ENCODE measurements around the gene TACSTD2.
A peak's percentile ranks its signal among the peaks of the same experiment; 100 is the strongest.
"Not testable (repeated sequence)": the region's sequence is repeated elsewhere in the genome, so short reads cannot be mapped to it uniquely, and the experiment has no call there.

TACSTD2 gene

DNA sequence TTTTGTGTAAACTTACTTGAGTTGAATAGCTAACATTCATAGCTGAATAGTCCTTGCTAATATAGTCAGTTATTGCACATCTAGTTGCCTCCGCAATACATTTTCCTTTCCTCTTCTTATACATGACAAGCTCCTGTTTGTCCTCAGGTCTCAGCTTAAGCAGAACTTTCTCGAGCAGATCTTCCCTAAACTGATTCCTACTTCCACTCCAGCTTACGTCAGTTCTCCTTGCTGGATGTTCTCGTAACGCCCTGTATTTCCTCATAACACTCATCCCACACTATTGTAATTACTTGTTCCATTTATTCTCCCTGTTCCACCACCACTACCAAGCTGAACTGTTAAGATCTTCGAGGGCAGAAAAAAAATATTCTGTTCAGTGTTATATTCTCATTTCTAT is 15.4 kb downstream of the TACSTD2 start:
- DNase-seq: no peak

DNA sequence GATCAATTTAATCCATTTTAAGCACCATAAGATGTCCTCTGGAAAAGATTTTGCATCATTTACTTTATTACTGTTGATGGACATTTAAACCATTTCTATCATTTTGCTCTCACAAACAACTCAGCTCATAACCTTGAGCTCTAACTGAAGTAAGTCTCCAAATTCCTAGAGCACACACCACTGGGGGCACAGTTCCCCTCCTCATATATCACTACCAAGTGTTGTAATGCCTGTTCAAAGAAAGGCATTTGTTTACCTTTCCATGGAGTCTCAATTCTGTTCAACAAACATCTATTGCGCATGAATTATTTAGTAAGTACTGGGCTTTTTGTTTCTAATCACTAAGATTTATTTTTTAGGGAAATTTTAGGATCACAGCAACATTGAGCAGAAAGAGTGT is 21.7 kb downstream of the TACSTD2 start:
- no peak for DNase-seq

DNA sequence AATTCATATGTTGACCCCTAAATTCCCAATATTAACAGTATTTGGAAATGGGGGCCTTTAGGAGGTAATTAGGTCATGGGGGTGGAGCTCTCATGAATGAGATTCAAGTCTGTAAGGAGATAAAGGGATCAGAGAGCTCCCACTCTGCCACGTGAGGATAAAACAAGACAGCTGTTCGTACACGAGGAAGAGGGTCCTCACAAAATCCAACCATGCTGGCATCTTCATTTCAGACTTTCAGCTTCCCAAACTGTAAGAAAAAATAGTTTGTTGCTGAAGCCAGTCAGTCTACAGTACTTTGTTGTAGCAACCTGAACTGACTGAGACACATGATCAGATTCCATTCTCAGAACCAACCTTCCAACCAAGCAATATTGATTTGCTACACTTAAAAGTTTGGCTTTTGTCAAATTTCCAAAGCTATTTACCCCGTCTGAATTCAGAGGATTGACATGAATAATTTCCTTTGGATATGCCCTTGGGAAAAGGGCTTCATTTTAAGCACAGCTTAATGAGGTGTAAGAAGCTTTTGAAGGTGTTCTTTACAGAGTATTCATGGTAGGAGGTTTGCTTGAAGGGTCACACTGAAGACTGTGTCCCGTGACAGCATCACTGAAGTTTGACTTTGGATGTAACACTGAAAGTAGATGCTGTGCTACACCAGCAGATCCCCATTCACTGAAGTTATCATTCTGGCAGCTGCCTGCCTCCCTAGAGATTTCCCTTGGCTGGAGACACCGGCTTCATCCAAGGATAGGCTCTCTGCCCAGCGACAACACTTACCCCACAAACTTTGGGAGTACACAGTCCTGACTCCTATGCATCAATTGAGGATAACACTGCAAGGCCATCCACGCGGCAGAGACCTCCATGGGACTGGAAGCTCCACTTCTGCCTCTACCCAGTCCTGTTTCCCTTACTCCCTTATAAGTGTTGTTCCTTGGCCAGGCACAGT is 25.6 kb downstream of the TACSTD2 start:
- no peak for DNase-seq

DNA sequence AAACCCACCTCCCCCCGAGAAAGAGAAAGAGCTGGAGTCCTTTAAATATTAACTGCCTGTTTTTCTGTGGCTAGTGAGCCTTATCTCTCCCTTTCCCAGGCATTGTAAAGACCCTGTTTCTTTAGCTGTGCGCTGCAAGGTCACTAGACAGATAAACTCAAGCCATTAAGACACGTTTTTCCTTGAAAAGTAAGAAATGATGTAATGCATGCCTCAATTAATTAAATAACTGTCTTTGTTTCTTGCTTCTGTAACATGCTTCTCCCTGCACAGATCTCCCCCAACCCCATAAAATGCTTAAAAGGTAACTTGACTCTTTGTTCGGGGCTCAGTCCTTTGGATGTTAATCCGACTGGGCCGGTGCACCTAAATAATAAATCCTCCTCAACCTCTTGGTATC is 27.8 kb downstream of the TACSTD2 start:
- DNase-seq: not testable (repeated sequence)

DNA sequence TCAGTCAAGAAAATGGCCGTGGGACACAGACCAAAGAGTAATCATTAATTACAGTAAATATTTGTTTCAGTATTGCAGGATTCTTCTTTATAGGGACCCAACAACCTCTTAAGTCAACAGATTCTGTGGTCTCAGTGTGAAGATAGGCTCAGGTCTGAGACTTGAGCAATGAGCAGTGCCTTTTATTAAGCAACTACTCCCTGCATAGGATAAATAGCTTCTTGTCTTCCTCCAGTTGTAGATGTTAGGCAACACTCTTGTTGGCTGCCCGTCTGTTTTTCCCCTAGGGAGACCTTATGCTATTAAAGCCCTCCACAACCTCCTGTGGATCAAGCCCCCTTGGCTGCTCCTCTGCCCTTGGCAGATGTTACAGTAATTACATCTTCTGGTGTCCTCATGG is 28.7 kb downstream of the TACSTD2 start:
- DNase-seq: no peak

DNA sequence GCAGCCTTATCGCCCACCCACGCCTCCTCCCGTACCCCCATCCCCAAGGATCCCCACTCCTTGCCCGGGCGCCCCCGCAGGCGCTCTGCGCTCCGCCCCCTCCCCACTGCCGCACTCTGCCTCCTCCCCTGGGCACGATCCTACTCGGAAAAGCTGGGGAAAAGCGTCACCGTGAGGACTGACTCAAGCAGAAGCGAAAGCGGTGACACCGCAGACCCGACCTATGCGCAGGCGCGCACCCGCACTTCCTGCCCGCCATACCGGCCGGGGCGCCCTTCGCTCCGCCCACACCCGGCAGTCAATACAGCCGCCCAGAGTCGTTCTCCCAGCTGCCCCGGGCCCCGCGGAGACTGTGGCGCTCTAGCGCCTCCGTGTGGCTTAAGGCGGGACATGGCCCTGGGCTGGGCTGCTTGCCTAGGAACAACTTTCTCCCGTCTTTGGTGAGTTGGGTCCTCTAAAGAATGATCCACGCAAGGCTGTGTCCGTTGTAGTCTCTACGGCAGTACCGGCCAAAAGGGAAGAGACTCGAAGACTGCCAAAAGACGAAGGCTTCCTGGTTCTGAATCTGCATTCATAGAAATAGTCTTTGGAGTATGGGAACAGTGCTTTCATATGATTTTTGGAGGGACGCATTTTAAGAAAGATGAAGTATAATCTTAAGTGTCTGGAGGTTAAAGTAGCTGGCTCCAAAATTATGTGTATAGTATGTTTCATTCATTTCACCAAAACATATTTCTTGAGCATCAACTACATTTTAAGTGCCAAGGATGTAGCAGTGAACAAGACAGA is 30.3 kb downstream of the TACSTD2 start, which contains the start of gene OMA1:
OMA1 (minus strand) TSS at position 207 of the 789 bp plus-strand sequence. CDS start 7,432 bp downstream, outside the sequence.
- peak; percentile 96 for DNase-seq

DNA sequence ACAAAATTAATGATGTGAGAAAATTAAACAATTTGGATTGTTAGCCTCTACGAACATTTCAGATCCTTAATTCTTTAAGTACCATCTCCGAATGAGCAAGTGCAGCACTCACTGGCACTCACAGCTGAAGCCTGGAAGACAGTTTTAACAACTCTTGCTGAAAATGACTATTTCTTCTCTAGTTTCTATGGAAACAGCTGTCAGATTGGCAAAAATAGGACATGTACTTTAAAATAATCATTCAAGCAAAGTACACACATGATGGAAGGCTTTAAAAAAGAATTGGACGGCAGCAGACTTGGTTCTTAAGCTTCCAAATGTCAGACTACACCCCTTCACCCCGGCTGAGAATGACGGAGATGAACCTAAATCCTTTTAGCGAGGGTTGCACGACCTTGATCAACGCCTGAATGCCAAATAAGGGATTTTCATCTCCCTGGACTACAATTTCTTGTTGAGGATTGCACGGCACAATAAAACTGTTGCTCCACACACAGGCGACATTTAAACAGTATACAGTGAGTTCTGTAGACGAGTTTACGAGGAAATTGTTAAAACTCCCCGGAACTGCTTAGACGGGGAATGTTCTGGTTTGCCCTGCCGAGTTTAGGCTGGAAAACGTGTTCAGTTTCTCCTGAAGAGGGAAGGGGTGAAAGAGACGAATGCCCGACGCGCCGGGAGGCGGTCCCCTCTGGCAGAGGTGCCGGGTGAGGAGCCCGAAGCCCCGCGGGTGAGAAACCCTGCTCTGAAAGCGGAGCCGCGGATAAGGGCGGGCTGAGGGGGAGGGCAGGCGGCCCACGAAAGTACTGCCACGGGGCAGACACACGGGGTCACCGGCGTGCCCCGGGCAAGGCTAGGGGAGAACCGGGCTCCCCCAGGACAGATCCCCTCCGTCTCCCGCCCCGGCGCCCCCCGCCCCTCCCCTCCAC is 31.2 kb downstream of the TACSTD2 start:
- peak; percentile 58 for DNase-seq

DNA sequence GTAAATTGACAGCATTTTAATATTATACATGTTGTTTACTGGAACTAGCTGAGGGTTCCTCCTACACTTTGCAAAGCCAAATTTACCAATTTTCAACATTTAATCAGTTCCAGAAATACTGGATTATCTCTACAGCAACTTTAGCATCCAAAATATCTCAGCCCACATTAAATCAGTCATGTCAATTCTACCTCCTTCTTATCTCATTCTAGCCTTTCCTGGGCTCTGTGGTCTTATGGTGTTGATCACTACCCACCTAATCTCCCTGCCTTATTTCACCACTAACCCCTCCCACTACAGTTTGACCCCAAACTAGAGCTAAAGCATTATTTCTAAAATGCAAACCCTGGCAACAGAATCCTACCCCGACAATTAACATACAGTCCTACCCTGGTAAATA is 33.8 kb downstream of the TACSTD2 start:
- DNase-seq: no peak

DNA sequence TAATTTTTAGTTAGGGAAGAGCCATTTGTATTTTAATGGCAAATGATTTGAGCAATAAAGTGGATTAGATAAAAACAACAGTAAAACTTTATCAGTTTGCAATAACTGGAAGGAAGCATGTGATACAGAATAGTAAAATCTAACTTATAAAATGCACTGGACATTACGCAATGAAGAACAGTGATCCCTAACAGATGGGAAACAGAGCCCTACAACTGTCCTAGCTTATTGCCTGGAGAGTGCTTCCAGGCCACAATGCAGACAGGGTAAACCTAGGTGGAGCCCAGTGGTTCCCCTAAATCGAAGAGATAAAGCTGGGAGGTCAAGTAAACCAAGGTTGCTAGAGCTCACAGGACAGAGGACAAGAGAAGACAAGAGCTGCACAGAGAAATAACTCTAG is 37.5 kb downstream of the TACSTD2 start:
- no peak for DNase-seq

DNA sequence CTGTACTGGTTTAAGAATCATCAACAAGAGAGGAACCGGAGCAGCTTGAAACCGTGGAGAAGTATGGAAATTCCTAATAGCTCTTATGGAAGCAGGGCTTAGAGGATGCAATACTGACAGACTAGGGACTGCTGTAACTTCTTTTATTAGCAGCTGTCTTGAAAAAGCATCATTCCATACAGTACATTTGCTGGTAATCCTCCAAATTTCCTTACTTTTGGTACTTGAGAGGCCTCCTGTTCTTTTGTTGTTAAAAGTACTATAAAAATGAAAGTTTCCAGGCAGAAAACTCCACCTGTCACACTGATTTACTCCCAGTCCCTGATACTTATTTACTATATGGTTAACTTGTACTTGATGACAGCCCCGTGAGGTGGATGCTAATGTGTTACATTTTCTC is 38.2 kb downstream of the TACSTD2 start:
- DNase-seq: no peak

DNA sequence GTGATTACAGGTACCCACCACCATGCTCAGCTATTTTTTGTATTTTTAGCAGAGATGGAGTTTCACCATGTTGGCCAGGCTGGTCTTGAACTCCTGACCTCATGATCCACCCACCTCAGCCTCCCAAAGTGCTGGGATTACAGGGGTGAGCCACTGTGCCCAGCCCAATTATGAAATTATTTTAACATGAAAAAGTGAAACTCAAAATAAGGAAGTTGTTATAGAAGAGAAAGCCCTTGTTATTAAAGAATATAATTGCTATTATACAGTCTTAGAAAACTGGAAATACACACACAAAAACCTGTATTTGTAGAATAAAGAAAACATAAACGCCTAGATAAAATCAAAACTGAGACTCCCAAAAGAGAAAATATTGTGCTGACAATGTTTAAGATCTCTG is 45.2 kb downstream of the TACSTD2 start:
- DNase-seq: not testable (repeated sequence)

DNA sequence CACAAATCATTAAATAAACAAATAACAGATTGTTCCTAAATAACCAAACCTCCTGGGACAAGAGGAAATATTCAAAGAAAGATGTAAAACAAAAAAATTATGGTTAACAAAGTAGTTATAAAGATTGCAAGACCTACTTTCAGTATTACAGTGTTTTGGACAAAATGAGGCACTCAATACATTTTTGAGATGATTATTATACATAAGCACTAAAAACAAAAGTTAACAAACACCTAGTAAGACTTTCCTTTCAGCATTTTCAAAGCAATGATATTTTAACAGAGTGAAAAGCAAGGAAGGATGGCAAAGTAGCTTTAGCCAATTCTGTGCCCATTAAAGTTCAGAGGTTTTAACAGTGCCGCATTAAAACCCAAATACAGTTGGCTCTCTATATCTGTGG is 47.8 kb downstream of the TACSTD2 start:
- no peak for DNase-seq

DNA sequence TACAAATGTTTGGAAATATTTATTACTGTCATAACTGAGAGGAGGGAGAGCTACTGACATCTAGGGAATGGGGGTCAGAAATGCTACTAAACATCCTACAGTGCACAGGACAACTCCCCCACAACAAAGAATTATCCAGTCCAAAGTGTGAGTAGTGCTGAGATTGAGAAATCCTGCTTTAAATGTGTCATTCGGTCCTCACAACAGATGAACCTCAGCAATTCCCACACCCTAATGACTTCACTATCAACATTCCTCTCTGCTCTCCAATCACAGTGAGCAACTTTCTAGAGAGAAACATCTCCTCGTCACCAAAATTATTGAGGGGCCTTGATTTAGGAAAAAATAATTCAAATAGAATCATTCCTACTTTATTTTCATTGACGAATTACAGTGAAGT is 48.5 kb downstream of the TACSTD2 start:
- DNase-seq: no peak

Measured in NCI-H345 (cell line).